Measurements from ENCODE around the gene METTL24.
"Not testable (repeated sequence)": the region's sequence is repeated elsewhere in the genome, so short reads cannot be mapped to it uniquely, and the experiment has no call there.

Gene METTL24

DNA sequence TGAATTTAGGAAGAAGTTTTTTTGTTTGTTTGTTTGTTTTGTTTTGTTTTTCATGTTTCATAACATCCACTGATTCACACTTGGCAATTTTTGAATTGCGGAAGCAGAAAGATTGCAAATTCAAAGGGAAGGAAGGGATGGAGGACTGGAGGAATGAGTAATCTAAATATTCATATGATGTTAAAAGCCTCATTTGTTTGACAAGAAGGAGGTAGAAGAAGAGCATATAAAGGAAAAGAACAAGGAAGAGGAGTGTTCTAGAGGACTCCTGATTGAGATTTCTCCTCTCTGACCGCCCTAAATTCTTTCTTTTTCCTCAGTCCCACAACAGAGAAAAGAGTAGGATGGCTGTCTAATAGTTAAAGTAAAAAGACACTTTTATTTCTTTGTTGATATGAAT is 88.5 kb downstream of the METTL24 start:
- no peak for DNase-seq (ENCODE audit: low read depth in 2 of 2)

DNA sequence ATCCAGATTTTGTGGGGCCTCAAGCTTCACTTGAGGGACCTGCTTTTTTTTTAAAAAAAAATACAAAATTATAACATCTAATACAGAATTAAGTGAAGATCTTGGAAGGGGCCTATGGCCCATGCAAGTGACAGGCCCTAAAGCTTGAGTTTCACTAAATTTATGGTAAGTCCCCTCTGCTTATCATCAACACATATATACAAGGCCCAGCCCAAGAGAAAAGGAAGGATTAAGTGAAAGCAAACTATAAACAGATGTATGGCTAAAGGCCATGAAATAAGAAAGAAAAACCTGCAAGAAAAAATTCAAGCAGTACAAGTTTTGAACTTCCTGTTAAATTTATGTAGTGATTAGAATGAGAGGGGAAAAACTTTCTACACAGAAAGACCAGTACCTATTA is 91.2 kb downstream of the METTL24 start:
- no peak for DNase-seq (ENCODE audit: low read depth in 2 of 2)

DNA sequence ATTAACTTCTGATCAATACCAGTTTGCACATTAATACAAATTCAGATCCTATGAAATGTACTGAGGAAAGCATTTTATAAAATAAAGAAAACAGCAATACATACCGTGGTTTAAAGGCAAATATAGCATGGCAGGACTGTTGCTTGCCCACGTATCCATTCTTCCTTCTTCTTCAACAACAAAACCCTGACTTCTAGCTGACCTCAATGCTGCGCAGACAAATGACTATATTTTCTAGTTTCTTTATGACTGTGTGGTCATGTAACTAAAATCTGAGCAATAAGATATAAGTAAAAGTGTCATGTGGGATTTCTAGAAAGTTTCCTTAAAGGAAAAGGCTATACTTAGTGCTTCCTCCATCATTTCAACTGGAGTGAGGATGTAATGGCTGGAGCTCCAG is 92.9 kb downstream of the METTL24 start:
- no peak for DNase-seq (ENCODE audit: low read depth in 2 of 2)

DNA sequence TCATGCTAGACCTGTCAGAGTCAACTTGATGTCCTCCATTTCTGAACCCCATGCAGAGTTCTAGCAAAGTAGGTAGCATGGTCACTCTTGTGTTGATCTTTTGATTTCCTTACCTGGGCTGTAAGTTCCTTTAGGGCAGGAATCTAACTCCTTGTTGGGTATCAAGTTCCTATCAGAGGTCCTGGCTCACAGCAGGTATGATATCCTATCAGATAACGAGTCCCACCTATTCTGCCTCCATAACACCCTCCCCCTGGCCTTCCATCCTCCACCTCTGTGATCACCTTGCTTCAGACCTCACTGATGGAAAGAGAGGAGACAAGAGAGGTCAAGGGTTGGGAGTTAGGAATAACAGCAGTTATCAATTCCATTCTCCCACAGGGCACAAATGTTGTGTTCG is 101.8 kb downstream of the METTL24 start:
- DNase-seq (ENCODE audit: low read depth in 2 of 2), result no peak

DNA sequence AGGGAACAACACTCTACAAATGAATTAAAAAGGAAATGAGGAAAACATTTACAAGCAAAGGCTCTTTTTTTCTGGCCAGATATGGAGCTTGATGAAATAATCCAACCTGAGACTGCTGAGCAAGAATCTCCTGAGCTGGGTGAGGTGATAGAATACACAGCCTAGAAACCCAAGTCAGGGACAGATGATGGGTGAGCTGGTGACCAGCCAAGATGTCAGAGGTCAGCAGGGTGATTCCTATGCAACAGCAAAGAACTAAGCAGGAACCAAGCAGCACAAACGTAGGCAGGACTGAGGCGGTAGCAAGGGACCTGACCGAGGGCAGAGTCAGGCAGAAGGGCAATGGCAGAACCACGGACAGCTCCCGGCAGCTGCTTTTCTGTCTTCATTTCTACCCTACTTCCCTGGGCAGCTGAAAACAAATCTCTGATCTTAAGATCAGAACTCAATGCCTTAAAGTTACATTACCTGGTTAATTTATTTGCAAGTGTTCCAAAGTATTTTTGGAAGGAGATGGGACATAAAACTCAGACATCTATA is 102.9 kb downstream of the METTL24 start:
- no peak for DNase-seq (ENCODE audit: low read depth in 2 of 2)

DNA sequence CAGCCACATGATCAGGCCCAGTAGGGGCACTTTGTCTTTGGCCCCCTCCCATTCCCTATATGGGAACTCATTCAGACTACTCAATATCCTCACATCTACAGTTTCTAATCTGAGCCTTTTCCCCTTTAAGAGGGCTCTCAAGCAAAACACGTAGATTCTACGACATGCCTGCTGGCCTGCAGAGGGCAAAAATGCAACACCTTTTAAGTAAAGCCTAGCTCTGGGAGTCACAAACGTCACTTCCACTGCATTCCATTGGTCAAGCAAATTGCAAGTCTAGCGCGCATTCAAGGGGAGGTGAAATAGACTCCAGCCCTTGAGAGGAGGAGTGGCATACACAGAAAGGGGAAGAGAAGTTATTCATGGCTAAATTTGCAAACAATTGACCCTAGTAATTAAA is 107.3 kb downstream of the METTL24 start:
- no peak for DNase-seq (ENCODE audit: low read depth in 2 of 2)

DNA sequence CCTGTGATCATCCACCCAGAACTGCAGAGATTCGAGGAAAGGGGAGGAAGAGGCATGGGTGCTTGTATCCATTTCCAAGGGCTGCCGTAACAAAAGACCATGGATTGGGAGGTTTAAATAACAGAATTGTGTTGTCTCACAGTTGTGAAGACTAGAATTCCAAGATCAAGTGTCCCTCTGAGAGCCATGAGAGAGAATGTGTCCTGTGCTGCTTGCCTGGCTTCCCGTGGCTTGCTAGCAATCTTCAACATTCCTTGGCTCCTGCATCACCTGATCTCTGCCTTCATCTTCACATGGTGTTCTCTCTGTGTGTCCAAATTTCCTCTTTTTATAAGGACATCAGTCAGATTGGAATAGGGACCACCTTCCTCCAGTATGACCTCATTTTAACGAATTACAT is 108.1 kb downstream of the METTL24 start:
- no peak for DNase-seq (ENCODE audit: low read depth in 2 of 2)

DNA sequence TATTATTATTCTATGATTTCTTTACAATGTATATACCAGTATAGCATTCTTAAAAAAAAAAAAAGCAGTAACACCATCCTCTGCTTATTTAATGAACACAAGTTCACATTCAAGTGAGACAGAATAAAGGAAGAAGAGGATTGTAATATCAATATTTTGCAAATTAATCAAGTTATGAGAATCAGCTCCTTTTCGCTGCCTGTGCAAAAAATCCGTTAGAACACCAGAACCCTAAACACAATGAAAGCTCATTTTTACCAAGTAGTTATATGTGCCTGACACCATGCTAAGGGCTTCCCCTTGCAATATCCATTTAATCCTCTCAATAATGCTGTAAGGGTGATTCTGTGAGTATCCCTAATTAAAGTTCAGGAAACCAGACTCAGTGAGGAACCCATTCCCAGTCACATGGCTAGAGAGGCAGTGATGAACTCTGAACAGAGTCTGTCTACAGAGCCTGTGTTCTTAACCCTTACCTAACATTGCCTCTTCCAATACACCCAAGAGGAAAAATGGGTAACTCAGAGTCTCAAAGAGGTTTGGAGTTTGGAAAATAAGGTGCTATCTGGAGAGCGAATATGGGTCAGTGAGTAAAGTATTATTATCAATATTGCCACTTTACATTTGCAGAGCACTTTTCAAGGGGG is 111.1 kb downstream of the METTL24 start:
- DNase-seq (ENCODE audit: low read depth in 2 of 2), result no peak

DNA sequence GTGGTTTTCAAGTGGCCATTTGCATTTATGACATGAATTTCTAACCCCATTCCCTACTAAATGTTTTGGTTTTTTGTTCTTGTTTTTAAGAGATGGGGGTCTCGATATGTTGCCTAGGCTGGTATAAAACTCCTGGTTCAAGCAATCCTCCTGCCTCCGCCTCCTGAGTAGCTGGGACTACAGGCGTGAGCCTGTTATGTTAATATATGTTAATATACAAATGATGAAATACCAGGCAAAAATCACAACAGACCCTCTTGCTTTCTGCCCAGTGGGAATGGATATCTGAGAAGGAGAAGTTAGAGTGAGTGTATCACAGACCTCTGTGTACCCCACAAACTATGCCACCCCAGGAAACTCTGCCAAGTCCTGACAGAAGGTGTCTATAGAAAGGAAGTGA is 111.8 kb downstream of the METTL24 start:
- DNase-seq (ENCODE audit: low read depth in 2 of 2), result no peak

DNA sequence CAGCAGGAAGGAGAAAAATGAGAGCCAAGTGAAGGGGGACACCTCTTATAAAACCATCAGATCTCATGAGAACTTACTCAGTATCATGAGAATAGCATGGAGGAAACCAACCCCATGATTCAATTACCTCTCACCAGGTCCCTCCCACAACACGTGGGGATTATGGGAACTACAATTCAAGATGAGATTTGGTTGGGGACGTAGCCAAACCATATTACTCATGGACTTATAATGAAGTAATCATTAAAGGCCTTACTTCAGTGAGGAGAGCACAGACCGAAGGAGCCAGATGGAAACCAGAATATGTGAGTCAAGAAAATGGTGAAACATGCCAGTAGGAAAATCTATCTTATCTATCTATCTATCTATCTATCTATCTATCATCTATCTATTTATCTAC is 113.5 kb downstream of the METTL24 start:
- not testable (repeated sequence) for DNase-seq (ENCODE audit: low read depth in 2 of 2)

DNA sequence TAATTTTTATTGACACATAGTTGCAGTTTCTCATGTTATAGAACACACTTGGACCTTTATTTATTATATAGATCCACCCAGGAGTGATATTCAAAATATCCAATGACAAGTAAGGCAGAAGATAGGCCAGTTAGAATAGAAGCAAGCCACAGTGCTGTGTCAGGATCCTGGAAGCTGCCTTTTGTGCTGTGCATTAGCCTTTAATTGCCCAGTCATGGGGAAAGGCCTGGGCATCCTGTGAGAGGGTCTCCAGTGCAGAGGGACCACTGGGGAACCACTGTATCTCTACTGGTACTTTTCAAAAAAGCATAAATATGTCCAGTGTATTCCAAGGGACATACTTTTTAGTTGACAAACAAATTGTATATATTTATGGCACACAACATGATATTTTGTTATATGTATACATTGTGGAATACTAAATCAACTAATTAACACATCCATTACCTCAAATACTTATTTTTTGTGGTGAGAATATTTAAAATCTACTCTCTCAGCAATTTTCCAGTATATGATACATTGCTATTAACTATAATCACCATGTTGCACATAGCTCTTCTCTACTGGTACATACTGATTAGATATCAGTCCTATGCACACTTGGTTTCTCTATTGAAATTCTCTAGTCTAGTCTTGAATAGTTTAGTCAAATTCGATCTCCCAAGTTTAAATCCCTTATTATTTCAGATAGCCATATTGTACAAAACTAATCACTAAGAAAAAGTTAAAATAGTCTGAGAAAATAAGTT is 118.4 kb downstream of the METTL24 start:
- DNase-seq (ENCODE audit: low read depth in 2 of 2), result no peak

DNA sequence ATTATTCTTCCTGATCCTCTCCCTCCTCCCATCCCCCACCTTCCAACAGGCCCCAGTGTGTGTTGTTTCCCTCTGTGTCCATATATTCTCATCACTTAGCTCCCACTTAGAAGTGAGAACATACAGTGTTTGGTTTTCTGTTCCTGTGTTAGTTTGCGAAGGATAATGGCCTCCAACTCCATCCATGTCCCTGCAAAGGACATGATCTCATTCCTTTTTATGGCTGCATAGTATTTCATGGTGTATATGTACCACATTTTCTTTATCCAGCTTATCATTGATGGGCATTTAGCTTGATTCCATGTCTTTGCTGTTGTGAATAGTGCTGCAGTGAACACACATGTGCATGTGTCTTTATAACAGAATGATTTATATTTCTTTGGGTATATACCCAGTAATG is 122.1 kb downstream of the METTL24 start:
- not testable (repeated sequence) for DNase-seq (ENCODE audit: low read depth in 2 of 2)

DNA sequence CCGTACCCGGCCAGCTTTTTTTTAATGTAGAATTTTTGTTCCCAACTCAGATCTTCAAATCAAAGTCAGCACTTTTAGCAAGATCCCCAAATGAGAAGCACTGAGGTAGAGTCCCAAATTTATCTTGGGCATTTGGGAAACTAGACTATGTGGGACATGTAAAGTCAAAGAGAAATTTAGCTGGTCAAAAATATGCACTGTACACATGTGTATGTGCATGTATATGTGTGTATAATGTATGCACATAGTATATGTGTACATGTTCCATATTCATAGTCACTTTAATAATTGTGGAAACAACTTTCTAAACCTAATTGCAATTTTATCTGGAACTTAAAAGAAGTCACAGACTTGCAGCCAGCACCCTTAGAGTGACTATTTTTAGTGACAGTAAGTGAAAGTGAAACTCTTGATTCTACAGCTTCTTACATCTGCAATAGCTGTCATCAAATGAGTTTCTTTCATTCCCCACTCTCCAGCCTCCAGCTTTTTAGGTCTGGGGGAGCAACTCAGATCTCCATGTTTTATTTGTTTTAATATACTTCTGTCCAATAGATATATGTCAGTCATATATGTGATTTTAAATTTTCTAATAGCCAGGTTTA is 124.3 kb downstream of the METTL24 start:
- no peak for DNase-seq (ENCODE audit: low read depth in 2 of 2)

DNA sequence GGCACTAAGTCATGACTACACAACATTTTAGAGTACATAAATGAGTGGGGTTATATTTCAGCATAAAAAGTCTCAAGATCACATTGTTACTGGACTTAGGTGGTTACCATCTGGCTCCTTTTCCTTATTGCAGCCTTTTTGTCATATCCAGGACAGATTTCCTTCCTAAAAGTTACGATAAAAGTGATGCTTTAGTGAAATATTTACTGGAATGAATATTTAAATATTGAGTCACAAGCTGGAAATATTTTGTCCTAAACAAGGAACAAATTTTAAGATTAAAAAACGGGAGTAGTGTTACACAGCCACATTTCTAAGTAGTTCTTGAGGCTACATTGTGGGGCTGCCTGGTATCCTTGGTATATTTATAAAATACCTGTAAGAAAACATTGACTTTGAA is 125.7 kb downstream of the METTL24 start:
- no peak for DNase-seq (ENCODE audit: low read depth in 2 of 2)

DNA sequence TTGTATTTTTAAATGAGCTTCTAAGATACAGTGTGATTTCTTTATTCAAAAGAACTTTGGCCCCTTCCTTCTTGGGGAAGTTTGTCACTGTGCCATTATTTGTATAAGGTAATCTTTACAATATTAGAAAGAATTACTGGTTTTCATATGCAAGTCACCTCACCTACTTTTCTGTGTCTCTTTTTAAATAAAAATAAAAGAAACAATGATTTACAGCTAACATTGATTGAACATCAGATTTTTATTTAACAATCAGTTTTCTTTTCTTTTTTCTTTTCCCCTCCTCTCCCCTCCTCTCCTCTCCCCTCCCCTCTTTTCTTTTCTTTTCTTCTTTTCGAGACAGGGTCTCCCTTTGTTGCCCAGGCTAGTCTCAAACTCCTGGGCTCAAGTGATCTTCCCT is 131.9 kb downstream of the METTL24 start:
- DNase-seq (ENCODE audit: low read depth in 2 of 2), result no peak

DNA sequence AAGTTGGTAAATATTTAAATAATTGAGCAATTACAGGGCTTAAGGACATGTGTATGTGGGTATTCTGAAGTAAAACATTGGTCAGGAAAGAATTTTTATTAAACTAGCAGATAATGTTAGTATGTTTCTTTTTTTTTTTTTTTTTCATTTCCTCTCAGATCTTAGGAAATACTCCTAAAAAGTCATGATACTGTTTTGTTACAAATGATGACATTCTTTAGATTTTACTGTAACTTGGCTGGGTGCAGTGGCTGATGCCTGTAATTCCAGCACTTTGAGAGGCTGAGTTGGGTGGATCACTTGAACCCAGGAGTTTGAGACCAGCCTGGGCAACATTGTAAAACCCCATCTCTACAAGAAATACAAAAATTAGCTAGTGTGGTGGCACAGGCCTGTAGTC is 136.4 kb downstream of the METTL24 start:
- DNase-seq (ENCODE audit: low read depth in 2 of 2), result no peak

DNA sequence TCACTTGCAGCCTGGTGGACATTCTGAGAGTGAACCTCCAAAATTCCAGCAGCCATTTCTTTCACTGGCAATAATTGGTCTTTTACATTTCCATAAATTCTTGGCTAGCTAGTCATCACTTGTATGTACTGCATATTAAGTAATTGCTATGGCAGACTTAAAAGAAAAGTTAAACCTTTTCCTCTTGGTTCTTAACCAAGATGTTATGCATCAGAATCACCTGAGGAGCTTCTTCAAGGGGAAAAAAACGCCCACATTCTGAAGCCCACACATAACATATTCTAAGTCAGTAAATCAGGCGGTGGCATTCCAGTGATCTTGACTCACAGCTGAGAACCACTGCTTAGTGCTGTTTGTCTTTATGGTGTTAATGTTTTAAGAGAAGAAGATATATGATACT is 140.9 kb downstream of the METTL24 start:
- no peak for DNase-seq (ENCODE audit: low read depth in 2 of 2)

DNA sequence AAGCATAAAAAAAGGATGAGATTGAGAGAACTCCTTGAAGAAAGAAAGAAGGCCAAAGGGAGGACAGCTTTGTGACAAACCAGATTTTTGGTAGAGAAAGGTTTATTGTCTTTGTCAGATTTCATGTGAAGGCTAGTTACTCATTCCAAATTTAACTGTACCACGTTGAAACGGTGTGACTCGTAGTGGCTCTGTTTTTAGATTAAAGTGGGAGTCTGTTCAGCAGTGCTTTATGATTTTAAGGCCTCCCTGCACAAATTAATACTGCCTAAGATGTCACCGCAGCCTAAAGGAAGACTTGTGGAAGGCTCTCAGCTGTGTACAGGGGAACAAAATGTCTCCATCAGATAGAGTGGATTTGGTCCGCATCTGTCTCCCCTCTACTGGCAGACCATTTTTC is 142.0 kb downstream of the METTL24 start:
- DNase-seq (ENCODE audit: low read depth in 2 of 2), result no peak

DNA sequence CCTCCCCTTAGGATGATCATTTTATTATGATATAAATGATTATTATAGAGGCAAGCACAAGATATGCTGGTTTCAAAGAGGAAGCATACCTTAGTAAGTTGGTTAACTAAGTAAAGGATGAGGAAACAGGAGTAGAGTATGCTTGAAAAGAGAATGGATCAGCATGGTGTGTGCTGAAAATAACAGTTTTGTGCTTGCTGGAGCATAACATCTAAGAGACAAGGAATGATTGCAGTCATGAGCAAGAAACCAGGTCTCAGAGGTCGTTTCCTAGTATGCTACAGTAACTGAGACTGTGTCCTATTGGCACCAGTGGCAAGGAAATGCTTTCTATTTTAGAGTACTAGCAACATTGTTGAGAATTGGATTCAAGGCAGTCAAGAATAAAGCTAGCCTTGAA is 143.8 kb downstream of the METTL24 start:
- no peak for DNase-seq (ENCODE audit: low read depth in 2 of 2)

DNA sequence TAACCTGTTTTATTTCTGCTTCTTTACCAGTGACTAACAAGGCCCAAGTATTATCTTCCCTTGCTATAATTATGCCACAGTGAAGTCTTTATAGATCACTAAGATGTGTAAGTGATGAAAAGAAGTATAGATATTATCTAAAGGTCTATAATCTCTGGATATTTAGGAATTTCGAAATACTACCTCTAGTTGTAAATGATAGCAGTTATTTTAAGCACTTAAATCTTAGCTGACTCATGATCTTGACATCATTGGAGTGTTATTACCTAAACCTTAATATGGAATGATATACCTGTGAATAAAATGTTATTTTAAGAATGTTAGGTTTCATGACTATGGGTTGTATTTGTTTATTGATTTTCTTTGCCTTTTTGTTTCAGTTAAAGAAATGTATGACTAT is 146.4 kb downstream of the METTL24 start:
- DNase-seq (ENCODE audit: low read depth in 2 of 2), result no peak

DNA sequence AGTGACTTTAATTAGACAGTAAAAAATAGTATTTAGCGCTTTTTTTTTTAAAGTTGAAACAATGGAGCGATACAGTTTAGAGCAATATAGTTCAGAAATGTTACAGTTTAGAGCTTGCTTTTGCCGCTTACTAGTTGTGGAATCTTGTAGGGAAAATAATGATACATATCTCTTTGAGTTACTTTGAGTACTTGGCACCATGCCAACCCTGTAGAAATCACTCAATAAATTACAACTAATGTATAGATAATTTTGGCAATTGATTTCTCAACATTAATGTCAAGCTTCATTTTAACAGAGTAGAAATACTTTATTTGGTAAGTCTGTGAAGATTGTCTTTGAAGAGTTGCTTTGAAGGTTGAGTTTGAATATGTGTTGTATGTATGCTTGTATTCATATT is 150.5 kb downstream of the METTL24 start:
- no peak for DNase-seq (ENCODE audit: low read depth in 2 of 2)

DNA sequence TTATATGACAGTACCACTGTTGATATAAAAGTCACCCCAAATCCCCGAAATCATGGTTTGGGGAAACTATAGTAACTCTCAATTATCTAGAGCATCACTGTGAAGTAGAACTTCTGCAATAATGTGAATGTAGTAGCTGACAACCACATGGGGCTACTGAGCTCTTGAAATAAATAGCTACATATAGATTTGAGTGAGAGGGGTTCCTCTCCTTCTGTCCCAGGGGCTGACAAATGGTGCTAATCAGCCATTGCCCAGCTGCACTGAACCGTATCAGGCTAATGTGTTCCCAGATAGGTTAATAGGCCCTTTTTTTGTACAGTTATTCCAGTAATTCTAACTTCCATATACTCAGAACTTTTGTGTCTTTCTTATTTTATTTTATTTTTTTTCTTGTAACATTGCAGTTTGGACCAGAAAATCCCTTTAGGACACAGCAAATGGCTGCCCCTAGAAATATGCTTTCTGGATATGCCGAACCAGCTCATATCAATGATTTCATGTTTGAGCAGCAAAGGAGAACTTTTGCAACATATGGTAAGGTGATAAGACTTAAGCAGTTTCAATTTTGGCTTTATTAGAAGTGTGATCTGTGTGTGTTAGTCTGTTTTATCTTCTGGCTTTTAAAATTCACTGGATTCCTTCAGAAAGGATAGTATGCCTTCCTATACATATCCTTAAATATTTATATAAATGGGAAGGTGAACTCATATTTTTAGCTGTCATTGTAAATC is 156.8 kb downstream of the METTL24 start:
- no peak for DNase-seq (ENCODE audit: low read depth in 2 of 2)

All from stimulated activated CD8-positive, alpha-beta memory T cell treated with anti-CD3 and anti-CD28 coated beads, Interleukin-15, amount 100 ng/mL, for 48 hours (primary cell).